Measurements from ENCODE around the gene PMAIP1.

GRCh38 chr18:59942601-59943000 lies 42.8 kb downstream of the PMAIP1 start:
- TF ChIP-seq CTCF (IDR thresholded peaks at IDR 0.05), result no peak
- no peak for TF ChIP-seq POLR2A (IDR thresholded peaks at IDR 0.05)
